HG02642 (cell line): ENCODE results near the gene LMCD1.
A peak's percentile ranks its signal among the peaks of the same experiment; 100 is the strongest.

ENCODE experiments used
- ATAC-seq: cut with Tn5 transposase; IDR thresholded peaks from one replicate; pipeline ENCODE4 v1.9.1; 2021; ENCODE audit warnings: mild to moderate bottlenecking; ENCODE audit not compliant: unreplicated experiment, poor library complexity

The LMCD1 gene

DNA sequence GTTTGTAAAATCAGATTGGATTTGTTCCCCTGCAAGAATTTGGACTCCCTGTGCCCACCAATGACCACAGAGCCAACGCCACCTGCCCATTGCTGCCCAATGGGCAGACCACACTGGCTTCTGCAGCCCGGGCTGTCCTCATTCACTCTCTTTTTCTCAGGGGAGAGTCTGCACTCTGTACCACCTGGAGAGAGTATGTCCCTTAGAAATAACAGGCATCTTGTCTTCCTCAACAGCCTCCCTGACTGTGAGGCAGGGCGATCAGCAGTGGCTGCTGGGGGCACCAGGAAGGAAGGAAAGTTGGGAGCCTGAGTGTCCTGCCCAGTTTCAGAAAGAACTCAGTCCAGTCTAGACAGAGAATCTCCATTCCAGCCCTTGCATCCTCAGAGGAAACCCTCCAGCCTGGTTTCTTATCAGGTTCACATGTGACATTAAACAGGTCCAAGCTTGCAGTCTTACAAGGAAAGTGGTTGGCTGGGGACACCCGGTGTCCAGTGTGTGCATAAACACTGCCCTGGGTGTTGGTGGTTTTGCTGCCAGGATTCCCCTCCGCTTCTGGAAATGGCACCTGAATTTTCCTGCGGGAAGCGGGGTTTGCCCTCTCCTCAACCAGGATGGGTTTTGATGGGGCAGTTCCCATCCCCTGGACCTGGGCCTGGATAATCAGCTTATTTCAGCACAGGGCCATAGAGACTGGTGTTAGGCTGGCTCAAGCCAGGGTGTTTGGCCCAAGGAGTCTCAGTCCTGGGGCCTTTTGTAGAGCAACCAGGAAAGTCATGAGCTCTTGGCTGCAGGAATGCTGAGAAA, 105.8 kb downstream of the LMCD1 start:
- no peak for ATAC-seq

DNA sequence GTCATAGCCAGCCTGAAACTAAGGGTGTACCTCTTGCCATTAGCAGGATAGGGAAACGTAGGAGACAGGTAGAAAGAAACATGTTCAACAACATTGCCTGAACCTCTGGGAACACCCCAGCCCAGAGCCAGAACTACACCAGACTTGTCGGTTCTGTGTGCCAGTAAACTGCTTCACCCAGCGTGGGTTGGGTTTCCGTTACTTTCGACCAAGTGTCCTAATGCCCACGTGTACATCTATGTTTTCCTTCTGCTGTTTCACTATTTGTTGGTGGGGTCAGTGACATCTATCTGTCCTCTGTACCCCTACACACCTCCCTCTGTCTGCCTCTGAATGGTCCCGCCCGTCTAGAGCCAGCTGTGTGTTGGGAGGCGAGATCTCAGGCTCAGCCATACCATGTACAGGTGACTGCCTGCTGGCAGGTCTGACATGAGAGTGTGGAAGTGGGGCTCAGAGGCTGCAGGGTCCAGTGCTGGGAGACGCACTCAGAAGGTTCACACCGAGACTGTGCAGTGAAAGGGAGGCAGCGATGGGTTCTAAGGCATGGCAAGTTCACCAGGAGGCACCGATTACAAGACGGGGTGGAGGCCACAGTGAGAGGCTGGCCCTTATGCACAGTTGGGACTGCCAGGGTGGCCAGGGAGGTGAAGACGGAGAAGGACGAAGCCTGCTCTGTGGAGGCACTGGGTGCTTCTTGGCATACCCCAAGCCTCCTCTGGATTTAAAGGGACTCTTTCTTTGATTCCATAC, 106.6 kb downstream of the LMCD1 start:
- no peak for ATAC-seq

- no peak for ATAC-seq
Observed at GRCh38 chr3:8608791-8609467, 107.3 kb downstream of the LMCD1 start.

DNA sequence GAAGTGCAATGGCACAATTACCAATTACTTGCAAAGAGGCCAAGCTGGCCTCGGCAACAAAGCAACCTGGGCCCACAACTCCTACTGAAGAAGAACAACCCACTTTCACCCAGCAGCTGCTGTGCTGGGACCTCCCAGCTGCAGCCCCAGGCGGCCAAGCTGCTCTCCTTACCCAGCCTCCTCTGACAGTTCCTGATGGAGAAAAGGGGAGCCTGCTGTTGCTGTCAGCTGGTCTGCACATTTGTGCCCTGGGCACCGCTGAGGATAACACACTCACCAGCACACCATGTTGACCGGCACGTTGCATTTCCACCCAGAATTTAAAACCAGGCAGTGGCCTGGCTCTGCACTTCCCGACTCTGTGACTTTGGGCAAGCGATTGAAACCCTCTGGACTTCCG, 109.3 kb downstream of the LMCD1 start:
- ATAC-seq = no peak

DNA sequence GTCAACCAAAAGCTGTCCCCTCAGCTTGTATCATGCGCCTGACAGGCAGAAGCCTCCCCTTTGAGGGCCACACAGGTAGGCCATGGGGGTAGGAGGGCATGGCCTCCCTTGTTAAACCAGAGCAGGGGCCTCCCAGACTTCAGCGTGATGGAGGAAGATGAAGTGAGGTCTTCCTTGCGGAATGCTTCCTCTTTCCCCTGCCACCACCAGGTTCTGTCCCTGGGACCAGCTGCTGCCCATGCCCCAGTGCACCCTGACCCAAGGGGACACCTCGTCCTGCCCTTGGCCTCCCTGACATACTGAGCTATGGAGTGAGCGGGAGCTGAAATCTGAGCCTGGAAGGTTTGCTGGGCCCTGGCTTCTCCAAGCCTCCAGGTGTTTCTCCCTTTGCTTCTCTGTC, 116.3 kb downstream of the LMCD1 start:
- ATAC-seq = no peak

GRCh38 chr3:8618950-8619349, 117.3 kb downstream of the LMCD1 start:
- ATAC-seq = no peak

- ATAC-seq = no peak
Observed at GRCh38 chr3:8619548-8619947, 117.9 kb downstream of the LMCD1 start.

- no peak for ATAC-seq
Observed at GRCh38 chr3:8621141-8621540, 119.5 kb downstream of the LMCD1 start.

DNA sequence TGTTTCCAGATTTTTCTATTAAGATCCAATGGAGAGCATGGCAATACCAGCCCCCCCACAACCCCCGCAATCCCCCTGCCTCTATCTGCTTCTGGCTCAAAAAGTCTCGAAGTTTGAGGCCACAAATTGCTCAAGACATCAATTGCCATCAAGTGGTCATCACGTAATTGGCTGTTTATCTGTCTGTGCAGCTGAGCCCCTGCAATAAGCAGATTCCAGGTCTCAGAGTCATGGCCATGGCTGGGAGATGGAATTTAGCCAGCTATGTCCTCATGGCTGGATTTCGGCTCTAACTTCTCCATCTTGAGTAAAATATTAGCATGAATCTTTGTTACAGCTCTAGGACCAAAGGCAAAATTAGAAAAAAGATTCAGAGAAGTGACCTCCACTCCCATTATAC, 120.2 kb downstream of the LMCD1 start:
- ATAC-seq = no peak

DNA sequence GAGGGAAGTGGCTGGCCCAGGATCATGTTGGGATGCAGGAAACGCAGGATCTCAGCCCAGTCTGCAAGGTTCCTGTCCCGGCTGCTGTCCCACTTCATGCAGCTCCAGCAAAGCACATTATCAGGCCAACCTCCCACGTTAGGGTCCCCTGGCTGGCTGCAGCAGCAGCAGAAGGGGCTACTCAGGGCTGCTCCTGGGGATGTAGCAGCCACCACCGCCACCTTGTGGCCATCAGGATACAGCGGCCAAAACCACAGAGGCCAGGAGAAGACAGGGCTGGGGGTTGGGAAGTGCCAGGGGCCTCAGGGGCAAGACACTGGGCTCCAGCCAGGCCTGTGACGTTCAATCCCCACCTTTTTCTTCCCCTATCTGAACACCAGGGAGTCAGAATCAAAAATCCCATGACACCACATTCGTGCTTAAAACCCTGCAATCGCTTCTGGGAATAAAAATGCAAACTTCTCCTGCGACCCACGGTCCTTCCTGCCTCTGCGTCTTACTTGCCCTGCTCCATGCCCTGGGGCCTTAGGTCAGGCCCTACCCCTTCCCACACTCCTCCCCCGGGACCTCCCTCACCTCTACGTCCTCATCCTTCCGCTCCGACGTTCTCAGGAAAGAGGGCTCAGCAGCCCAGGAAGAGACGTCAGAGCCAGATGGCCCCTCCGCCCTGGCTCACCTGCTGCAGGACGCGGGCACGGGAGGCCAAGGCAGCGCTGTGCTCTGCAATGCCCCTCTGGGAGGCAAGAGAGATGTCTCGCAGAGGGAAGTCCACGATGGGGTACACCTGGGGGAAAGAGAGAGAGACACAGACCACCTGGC, 121.5 kb downstream of the LMCD1 start:
- ATAC-seq = peak; percentile 91

- ATAC-seq = no peak
Observed at GRCh38 chr3:8623741-8624140, 122.1 kb downstream of the LMCD1 start.
